AG10803 (cell line): ENCODE data around the gene XPO4.

Experiments
- DNase-seq: peaks from one replicate; pipeline ENCODE4 v3.0.0; 2010; ENCODE audit warnings: low read depth
- H3K4me3 ChIP-seq: 2 replicates; pipeline ENCODE4 v1.5.1; 2011; ENCODE audit warnings: mild to moderate bottlenecking, low read length, control low read depth
- TF ChIP-seq, protein P1 (sequence below): conservative IDR thresholded peaks from 2 replicates; pipeline ENCODE4 v1.5.1; 2011; ENCODE audit warnings: mild to moderate bottlenecking, low read length, control low read depth, inconsistent platforms

The XPO4 gene

DNA sequence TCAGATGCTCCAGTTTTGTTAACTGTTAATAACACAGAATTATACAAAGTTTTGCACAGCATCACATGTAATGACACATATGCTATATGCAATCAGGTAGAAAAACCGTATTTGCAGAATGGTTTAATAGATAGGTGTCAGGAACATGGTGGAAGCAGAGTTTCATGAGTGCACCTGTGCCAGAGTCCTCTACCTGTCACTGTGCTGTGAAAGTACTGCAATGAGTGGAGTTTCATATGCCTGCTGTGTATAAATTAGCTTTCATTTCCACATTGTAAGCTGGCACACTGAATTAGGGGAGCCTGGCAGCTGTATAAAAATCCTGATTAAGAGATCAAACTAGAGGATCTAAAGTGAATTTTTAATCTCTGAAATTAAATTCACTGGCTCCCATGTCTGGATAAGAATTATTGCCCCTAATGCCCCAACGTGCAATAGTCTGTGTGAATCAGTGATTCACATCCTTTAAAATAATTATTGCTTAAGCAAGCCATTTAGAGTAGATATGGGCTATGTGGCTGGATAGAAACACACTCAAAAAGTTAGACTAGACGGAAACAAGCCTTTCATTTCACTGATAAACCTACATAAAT lies 120.3 kb downstream of the XPO4 start:
- TF ChIP-seq, protein P1, sequence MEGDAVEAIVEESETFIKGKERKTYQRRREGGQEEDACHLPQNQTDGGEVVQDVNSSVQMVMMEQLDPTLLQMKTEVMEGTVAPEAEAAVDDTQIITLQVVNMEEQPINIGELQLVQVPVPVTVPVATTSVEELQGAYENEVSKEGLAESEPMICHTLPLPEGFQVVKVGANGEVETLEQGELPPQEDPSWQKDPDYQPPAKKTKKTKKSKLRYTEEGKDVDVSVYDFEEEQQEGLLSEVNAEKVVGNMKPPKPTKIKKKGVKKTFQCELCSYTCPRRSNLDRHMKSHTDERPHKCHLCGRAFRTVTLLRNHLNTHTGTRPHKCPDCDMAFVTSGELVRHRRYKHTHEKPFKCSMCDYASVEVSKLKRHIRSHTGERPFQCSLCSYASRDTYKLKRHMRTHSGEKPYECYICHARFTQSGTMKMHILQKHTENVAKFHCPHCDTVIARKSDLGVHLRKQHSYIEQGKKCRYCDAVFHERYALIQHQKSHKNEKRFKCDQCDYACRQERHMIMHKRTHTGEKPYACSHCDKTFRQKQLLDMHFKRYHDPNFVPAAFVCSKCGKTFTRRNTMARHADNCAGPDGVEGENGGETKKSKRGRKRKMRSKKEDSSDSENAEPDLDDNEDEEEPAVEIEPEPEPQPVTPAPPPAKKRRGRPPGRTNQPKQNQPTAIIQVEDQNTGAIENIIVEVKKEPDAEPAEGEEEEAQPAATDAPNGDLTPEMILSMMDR, result no peak
- H3K4me3 ChIP-seq, result no peak overlapping the region
- no peak for DNase-seq

DNA sequence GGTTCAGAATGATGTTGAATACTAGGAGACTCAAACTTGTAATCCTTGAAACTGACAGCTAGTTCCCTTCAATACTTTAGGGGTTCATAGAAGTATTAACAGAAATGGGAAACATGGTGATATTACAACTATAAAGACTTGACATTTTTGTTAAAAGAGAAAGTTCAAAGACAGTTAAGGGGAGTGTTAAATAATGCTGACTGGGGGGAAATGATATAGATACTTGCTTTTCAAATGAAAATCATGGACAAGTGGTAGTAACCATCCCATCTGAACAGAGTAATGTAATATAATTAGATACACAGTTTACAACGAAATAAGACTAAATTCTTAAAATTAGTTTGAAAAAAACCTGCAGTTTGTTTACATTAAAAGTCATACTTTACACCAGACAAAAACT lies 122.2 kb downstream of the XPO4 start:
- H3K4me3 ChIP-seq, result no peak overlapping the region
- no peak for DNase-seq
- TF ChIP-seq, protein P1, result no peak

DNA sequence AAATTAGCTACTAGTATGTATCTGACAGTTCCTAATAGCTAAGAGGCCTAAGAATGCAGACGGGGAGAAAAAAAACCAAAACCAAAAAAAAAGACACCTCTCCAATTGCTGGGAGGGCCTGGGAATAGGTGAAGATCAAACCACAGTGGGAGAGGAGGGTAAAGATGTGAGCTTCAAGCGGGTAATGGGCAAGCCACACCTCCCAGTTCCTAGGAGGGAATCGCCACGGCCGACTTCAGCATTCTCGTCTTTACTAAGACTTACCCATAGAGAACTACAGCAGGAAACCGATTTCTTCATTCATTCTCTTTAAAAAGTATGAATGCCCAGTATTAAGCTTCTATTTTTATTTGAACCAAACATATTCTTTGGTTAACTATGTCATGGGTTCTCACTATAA lies 123.1 kb downstream of the XPO4 start:
- TF ChIP-seq, protein P1, result no peak
- H3K4me3 ChIP-seq, result no peak overlapping the region
- no peak for DNase-seq

DNA sequence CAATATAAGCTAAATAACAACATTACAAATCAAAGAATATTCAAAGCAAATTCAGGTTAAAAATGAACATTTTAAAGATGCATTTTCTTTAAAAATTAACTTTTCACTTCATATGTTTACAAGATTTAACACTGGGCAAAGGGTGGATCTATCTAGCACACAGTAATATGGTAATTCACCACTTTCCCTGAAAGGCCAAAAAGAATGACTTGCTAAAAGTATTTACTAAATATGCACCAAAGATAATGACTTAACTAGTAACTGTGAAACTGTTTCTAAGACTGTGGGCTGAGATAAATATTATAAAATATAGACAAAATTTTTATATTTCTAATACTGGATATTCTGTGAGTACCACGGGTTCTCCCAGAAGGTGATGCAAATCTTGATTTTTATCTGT lies 124.2 kb downstream of the XPO4 start:
- no peak overlapping the region for H3K4me3 ChIP-seq
- DNase-seq, result no peak
- TF ChIP-seq, protein P1, result no peak

DNA sequence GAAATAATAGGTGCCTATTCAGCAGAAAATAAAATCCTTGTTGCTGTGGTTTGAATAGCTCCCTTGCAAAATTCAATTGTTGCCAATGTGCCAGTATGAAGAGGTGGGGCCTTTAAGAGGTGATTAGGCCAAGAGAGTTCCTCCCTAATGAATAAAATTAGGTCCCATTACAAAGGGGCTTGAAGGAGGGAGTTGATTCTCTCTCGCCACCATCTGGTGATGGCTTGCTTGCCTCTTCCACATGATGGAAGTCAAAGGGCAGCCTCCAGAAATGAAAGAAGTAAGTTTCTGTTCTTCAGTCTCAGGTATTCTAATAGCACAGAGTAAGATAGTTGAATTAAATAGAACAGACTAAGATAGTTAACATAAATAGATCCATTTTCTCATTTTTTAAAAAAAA lies 125.8 kb downstream of the XPO4 start:
- TF ChIP-seq, protein P1, result no peak
- DNase-seq, result no peak

DNA sequence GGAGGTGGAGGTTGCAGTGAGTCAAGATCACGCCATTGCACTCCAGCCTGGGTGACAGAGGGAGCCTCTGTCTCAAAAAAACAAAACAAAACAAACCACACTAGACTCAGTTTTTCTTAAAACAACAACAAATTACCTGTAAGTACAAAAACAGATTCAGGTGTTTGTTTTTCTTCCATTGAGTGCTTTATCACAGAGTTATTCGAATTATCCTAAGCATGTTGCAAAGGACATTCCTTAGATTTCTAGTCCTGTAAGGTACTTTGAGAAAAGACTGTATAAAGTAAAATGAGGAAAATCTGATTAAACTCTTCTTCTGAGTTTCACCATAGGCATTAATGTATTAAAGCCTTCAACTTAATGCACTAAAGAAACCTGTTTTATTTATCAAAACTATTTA lies 126.6 kb downstream of the XPO4 start:
- H3K4me3 ChIP-seq, result no peak overlapping the region
- TF ChIP-seq, protein P1, result no peak
- DNase-seq, result no peak

More for the DNA sequence above, 125.8 kb downstream of the XPO4 start:
- no peak overlapping the region for H3K4me3 ChIP-seq

DNA sequence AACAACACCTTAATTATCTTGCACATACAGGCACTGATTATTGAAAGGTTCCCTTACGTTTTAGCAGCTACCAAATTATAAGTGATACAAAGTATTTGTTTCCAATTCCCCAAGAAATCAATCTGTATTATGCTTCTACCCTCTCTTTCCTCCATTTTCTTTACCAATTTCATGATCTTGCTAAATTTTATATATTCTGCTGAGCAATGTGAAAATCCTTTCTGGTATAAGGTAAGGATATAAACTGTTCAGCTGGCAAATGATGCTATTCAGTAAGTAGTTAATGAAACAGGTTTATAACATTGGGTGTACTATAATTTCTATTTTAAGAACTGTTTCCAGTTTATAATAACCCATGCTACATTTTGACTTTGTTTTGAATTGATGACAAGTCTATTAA lies 127.8 kb downstream of the XPO4 start:
- no peak for DNase-seq
- H3K4me3 ChIP-seq, result no peak overlapping the region
- TF ChIP-seq, protein P1, result no peak
